Loucy (cell line): Measurements from ENCODE around the gene ABCB11.

Source experiments
- H2AFZ ChIP-seq: fragments of 200-600 bp; sonication (generic); 2 replicates; pipeline ENCODE4 v1.6.0; 2016; ENCODE audit warnings: antibody characterized with exemption, mild to moderate bottlenecking, low read length, moderate library complexity
- H3F3A ChIP-seq: fragments of 200-600 bp; 2 replicates; pipeline ENCODE4 v1.6.0; 2016; ENCODE audit warnings: antibody characterized with exemption, low read depth, mild to moderate bottlenecking
- H3K27me3 ChIP-seq: fragments of 200-600 bp; sonication (generic); 2 replicates; pipeline ENCODE4 v1.6.1; 2014; ENCODE audit warnings: low read length, mild to moderate bottlenecking; ENCODE audit not compliant: insufficient read depth, poor library complexity, severe bottlenecking
- H3K36me3 ChIP-seq: fragments of 200-600 bp; sonication (generic); 2 replicates; pipeline ENCODE4 v1.6.1; 2016; ENCODE audit warnings: low read length; ENCODE audit not compliant: insufficient read depth
- H3K4me1 ChIP-seq: fragments of 200-600 bp; sonication (generic); 2 replicates; pipeline ENCODE4 v1.5.1; 2014; ENCODE audit warnings: low read length, mild to moderate bottlenecking; ENCODE audit not compliant: insufficient read depth, poor library complexity, severe bottlenecking
- H3K4me2 ChIP-seq: fragments of 200-600 bp; sonication (generic); 2 replicates; pipeline ENCODE4 v1.6.0; 2014; ENCODE audit warnings: antibody characterized with exemption, low read length, low read depth, mild to moderate bottlenecking; ENCODE audit not compliant: poor library complexity, severe bottlenecking
- H3K4me3 ChIP-seq: fragments of 200-600 bp; sonication (generic); 2 replicates; pipeline ENCODE4 v1.5.1; 2014; ENCODE audit warnings: low read length, mild to moderate bottlenecking, mixed read lengths; ENCODE audit not compliant: poor library complexity, severe bottlenecking
- H3K79me2 ChIP-seq: fragments of 200-600 bp; sonication (generic); 2 replicates; pipeline ENCODE4 v1.6.1; 2014; ENCODE audit warnings: low read length; ENCODE audit not compliant: insufficient read depth
- H3K9ac ChIP-seq: fragments of 200-600 bp; sonication (generic); 2 replicates; pipeline ENCODE4 v1.6.0; 2014; ENCODE audit warnings: mild to moderate bottlenecking, low read depth, low read length, moderate library complexity; ENCODE audit not compliant: poor library complexity, severe bottlenecking
- H3K9me2 ChIP-seq: fragments of 200-600 bp; sonication (generic); replicated peaks from 2 replicates; pipeline ENCODE4 v1.6.1; 2016; ENCODE audit warnings: low read depth, low read length, mixed read lengths
- H3K9me3 ChIP-seq: fragments of 200-600 bp; sonication (generic); 2 replicates; pipeline ENCODE4 v1.6.1; 2014; ENCODE audit warnings: mild to moderate bottlenecking, antibody characterized with exemption, low read length, low read depth; ENCODE audit not compliant: insufficient read depth
- H4K20me1 ChIP-seq: fragments of 200-600 bp; sonication (generic); 2 replicates; pipeline ENCODE4 v1.6.0; 2014; ENCODE audit warnings: antibody characterized with exemption, low read length, mild to moderate bottlenecking; ENCODE audit not compliant: insufficient read depth, poor library complexity, severe bottlenecking
- EZH2phosphoT487 ChIP-seq: fragments of 200-600 bp; IDR thresholded peaks from 2 replicates; pipeline ENCODE4 v1.6.1; 2018; ENCODE audit warnings: antibody characterized with exemption, mild to moderate bottlenecking, moderate library complexity, borderline replicate concordance
- TF ChIP-seq, protein P1 (sequence below): fragments of 200-600 bp; sonication (generic); conservative IDR thresholded peaks from 2 replicates; pipeline ENCODE4 v1.5.1; 2014; ENCODE audit warnings: mild to moderate bottlenecking, antibody characterized with exemption, low read length

Gene ABCB11

DNA sequence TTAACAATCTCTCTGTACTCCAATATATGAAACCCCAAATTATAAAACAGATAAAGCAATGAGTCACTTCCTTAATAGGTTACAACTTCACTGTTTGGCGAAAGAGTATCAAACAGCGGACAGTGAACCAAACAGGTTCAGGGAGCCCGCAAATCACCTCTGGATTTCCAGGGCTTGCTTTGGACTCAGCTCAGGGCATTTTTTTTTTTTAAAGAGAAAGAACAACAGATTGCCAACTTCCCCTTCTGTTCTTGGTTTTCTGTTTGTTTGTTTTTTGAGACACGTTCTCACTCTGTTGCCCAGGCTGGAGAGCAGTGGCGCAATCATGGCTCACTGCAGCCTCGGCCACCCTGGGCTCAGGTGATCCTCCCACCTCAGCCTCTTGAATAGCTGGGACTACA is 52.7 kb downstream of the ABCB11 start:
- TF ChIP-seq, protein P1, sequence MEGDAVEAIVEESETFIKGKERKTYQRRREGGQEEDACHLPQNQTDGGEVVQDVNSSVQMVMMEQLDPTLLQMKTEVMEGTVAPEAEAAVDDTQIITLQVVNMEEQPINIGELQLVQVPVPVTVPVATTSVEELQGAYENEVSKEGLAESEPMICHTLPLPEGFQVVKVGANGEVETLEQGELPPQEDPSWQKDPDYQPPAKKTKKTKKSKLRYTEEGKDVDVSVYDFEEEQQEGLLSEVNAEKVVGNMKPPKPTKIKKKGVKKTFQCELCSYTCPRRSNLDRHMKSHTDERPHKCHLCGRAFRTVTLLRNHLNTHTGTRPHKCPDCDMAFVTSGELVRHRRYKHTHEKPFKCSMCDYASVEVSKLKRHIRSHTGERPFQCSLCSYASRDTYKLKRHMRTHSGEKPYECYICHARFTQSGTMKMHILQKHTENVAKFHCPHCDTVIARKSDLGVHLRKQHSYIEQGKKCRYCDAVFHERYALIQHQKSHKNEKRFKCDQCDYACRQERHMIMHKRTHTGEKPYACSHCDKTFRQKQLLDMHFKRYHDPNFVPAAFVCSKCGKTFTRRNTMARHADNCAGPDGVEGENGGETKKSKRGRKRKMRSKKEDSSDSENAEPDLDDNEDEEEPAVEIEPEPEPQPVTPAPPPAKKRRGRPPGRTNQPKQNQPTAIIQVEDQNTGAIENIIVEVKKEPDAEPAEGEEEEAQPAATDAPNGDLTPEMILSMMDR: no peak
- TF ChIP-seq EZH2phosphoT487: no peak
- Histone ChIP-seq H3K9ac (no peak overlapping the region), H4K20me1 (no peaks in the 10 kb centered on the region)

DNA sequence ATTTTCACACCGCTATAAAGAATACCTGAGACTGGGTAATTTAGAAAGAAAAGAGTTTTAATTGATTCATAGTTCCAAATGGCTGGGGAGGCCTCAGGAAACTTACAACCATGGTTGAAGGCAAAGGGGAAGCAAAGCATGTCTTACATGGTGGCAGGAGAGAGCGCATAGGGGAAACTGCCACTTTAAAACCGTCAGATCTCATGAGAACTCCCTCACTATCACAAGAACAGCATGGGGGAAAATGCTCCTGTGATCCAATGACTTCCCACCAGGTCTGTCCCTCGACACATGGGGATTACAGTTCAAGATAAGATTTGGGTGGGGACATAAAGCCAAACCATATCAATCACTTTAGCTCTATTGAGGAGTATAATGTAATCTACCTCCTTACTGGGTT is 53.5 kb downstream of the ABCB11 start:
- H3F3A ChIP-seq: peaks cover 3% of the 10 kb centered on the region; the same call in 1 of the 2 replicates
- H3K79me2 ChIP-seq: no peaks in the 10 kb centered on the region
- no peak for TF ChIP-seq EZH2phosphoT487

More for the DNA sequence above, 52.7 kb downstream of the ABCB11 start:
- Histone ChIP-seq H3K9me3 (peaks cover 4% of the 10 kb centered on the region; the same call in 1 of the 2 replicates), H3K27me3 (no peaks in the 10 kb centered on the region), H2AFZ (no peak overlapping the region), H3K79me2 (no peaks in the 10 kb centered on the region), H3K4me1 (no peaks in the 10 kb centered on the region), H3K4me2 (no peak overlapping the region), H3K9me2 (no peaks in the 10 kb centered on the region), H3K36me3 (no peaks in the 10 kb centered on the region), H3F3A (peaks cover 3% of the 10 kb centered on the region; the same call in 1 of the 2 replicates), H3K4me3 (no peak overlapping the region)

GRCh38 chr2:168976034-168976654 is 55.0 kb downstream of the ABCB11 start:
- Histone ChIP-seq H3K79me2 (no peaks in the 10 kb centered on the region), H3K4me2 (no peak overlapping the region), H3K9me2 (no peaks in the 10 kb centered on the region), H3F3A (peaks cover 3% of the 10 kb centered on the region; the same call in 1 of the 2 replicates), H4K20me1 (no peaks in the 10 kb centered on the region), H3K9ac (no peak overlapping the region), H2AFZ (peak overlapping the region; percentile 62), H3K36me3 (no peaks in the 10 kb centered on the region), H3K9me3 (peaks cover 4% of the 10 kb centered on the region; the same call in 1 of the 2 replicates), H3K27me3 (no peaks in the 10 kb centered on the region), H3K4me3 (no peak overlapping the region), H3K4me1 (no peaks in the 10 kb centered on the region)
- TF ChIP-seq, protein P1: no peak
- TF ChIP-seq EZH2phosphoT487: no peak

More for the DNA sequence above, 53.5 kb downstream of the ABCB11 start:
- no peak overlapping the region for H3K4me2 ChIP-seq
- H4K20me1 ChIP-seq: no peaks in the 10 kb centered on the region
- peaks cover 4% of the 10 kb centered on the region; the same call in 1 of the 2 replicates for H3K9me3 ChIP-seq
- H3K9ac ChIP-seq: no peak overlapping the region
- H3K4me3 ChIP-seq: no peak overlapping the region
- H3K4me1 ChIP-seq: no peaks in the 10 kb centered on the region
- no peaks in the 10 kb centered on the region for H3K27me3 ChIP-seq
- H3K36me3 ChIP-seq: no peaks in the 10 kb centered on the region
- H2AFZ ChIP-seq: no peak overlapping the region
- no peaks in the 10 kb centered on the region for H3K9me2 ChIP-seq
